ENCODE data around the gene MEX3A. TPM values are rescaled to one million over a fixed set of nuclear protein-coding genes. Genes with fewer than 3 reads are reported as not detected.
A peak's percentile ranks its signal among the peaks of the same experiment; 100 is the strongest.
"Not testable (repeated sequence)": the region's sequence is repeated elsewhere in the genome, so short reads cannot be mapped to it uniquely, and the experiment has no call there.

The MEX3A gene
- total RNA-seq, 1 experiment from 2014 or later: 1.1 TPM

DNA sequence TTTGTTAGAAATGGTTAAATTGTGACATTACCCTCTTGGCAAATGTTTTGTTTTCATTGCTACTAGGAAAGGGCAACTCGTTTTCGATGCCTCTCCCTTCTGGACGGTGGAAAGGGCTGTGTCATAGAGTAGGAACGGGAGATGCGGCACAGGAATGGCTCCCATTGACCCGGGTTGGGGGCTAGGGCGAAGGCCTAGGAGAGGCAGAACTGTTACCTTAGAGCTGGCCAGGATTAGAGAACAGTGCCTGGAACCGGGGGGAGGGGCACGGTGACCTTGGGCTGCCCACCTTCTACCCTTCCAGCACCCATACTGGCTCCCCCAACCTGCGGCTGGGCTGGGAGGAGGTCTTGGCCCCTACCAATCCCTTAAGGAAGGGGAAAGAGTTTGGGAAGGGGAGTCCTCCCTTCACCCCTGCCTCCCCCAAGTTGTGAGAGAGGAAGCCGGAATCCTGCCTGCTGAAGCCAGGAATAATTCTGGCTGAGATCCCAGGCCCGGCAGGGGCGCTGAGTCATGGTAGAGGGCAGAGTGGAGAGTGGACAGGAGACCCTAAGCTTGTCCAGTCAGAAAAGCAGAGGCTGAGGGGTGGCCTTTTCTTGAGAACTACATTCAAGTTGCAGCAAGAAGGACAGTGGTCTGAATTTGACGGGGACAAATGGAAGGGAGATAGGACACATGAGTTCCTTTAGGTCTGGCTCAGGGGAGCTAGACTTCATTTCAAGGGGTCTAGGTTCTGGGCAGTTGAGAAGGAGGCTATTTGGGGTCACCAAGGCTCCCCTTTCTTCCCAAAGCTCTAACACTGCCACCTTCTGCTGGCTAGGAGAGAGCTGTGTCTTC lies 40.5 kb upstream of the MEX3A start:
- Histone ChIP-seq H3K4me1 (replicated peaks) (peaks cover 100% of the 10 kb centered on the region), H3K9me3 (replicated peaks) (no peaks in the 10 kb centered on the region), H3K4me3 (no peak overlapping the region), H3K27me3 (replicated peaks) (no peaks in the 10 kb centered on the region), H3K36me3 (peaks cover 65% of the 10 kb centered on the region), H3K27ac (peak overlapping the region; percentile 96)
- DNase-seq (ENCODE audit: low read depth in 1 of 2, low spot score in 2 of 2): peak; percentile 90 to 92

DNA sequence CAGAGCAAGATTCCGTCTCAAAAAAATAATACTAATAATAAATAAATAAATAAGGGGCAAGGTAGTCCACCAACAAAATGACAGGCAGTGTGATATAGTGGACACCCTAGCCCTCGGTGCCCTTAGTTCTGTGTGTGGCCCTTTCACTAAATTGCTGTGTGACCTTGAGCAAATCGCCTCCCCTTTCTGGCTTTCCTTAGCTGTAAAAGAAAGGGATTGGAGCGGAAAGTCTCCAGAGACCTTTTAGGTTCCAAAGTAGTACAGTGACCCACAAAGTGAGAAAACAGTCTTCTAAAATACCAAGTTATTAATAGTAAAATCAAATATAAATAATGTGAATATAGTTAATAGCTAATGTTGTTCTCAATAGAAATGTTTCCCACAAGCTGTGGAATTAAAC lies 39.8 kb upstream of the MEX3A start:
- H3K4me3 ChIP-seq: no peak overlapping the region
- DNase-seq (ENCODE audit: low read depth in 1 of 2, low spot score in 2 of 2): no peak
- H3K36me3 ChIP-seq: peaks cover 69% of the 10 kb centered on the region
- H3K9me3 ChIP-seq (replicated peaks): no peaks in the 10 kb centered on the region
- H3K4me1 ChIP-seq (replicated peaks): peaks cover 100% of the 10 kb centered on the region
- H3K27ac ChIP-seq: peak overlapping the region; percentile 96
- H3K27me3 ChIP-seq (replicated peaks): no peaks in the 10 kb centered on the region

DNA sequence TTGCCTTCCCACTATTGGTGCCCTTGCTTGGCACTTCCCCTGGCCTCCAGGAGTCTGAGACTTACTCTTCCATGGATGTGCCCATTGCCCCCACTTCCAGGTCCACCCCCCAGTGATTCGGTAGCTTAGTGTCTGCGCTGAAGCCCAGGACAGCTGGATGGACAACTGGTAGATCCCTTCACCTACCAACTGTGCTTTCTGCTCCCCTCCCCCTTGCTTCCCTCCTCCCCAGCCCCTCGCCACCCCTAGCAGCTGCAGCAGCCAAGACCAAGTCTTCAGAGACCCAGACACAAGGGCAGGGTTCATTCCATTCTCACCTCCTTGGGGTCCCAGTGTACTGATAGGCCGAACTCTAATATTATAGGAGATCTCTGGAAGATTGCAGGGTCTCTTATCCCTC lies 39.2 kb upstream of the MEX3A start:
- Histone ChIP-seq H3K9me3 (replicated peaks) (no peaks in the 10 kb centered on the region), H3K4me3 (no peak overlapping the region), H3K4me1 (replicated peaks) (peaks cover 97% of the 10 kb centered on the region), H3K36me3 (peaks cover 70% of the 10 kb centered on the region), H3K27ac (no peak overlapping the region), H3K27me3 (replicated peaks) (no peaks in the 10 kb centered on the region)
- no peak for DNase-seq (ENCODE audit: low read depth in 1 of 2, low spot score in 2 of 2)

DNA sequence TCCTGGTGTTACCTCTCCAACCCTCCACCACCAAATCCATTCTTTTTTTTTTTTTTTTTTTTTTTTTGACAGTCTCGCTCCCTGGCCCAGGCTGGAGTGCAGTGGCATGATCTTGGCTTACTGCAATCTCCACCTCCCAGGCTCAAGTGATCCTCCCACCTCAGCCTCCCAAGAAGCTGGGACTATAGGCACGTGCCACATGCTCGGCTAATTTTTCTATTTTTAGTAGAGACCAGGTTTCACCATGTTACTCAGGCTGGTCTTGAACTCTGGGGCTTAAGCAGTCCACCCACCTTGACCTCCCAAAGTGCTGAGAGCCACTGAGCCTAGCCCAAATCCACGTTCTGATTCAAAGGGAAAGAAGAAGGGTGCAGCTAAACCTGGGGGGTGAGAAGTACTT lies 38.7 kb upstream of the MEX3A start:
- not testable (repeated sequence) for H3K9me3 ChIP-seq (replicated peaks); H3K27ac ChIP-seq; DNase-seq (ENCODE audit: low read depth in 1 of 2, low spot score in 2 of 2); H3K4me3 ChIP-seq; H3K27me3 ChIP-seq (replicated peaks)
- peaks cover 94% of the 10 kb centered on the region for H3K4me1 ChIP-seq (replicated peaks)
- H3K36me3 ChIP-seq: peaks cover 72% of the 10 kb centered on the region

DNA sequence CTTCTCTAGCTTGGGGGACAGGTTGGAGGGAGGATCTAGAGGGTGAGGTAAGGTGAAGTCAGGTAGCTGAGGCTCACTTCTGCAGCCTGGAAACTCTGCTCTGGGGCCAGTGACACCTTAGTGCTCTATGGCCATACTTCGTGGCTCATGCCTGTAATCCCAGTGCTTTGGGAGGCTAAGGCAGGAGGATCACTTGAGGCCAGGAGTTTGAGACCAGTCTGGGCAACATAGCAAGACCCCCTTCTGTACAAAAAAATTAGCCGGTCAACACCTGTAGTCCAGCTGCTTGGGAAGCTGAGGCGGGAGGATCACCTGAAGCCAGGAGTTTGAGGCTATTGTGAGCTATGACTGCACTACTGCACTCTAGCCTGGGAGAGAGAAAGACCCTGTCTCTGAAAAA lies 38.1 kb upstream of the MEX3A start:
- H3K4me1 ChIP-seq (replicated peaks): peaks cover 87% of the 10 kb centered on the region
- H3K4me3 ChIP-seq: no peak overlapping the region
- H3K27ac ChIP-seq: peak overlapping the region; percentile 42
- no peaks in the 10 kb centered on the region for H3K9me3 ChIP-seq (replicated peaks)
- DNase-seq (ENCODE audit: low read depth in 1 of 2, low spot score in 2 of 2): no peak
- H3K27me3 ChIP-seq (replicated peaks): no peaks in the 10 kb centered on the region
- peaks cover 76% of the 10 kb centered on the region for H3K36me3 ChIP-seq

DNA sequence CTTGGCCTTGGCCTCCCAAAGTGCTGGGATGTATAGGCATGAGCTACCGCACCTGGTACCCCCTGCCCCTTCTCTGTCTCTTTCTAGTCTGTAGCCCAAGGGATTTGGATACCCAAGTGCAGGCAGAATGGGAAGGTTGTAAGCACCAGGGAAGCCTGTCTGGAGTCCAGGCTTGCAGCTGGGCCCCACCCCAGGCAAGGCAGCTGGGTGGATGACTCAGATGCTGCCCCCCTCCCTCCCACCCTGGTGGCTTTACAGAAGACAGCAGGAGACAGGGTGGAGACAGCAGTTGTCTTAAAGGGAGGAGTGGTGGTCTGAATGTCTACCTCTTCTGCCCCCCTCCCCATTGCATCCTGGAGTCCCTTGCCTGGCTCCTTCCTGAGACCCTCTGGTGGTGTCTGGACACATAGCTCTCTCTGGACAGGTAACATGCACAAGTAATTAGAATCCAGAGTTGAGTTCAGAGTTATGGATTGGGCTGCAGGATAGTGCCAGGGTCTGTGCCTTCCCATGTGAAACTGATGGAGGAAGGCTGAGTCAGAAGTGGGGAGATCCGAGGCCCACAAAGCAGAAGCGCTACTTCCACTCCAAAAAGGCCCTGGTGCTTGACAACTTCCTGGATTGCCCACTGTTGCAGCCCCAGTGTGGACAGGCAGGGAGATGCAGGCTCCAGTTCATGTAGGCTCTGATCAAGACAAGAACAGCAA lies 37.4 kb upstream of the MEX3A start:
- peaks cover 76% of the 10 kb centered on the region for H3K36me3 ChIP-seq

DNA sequence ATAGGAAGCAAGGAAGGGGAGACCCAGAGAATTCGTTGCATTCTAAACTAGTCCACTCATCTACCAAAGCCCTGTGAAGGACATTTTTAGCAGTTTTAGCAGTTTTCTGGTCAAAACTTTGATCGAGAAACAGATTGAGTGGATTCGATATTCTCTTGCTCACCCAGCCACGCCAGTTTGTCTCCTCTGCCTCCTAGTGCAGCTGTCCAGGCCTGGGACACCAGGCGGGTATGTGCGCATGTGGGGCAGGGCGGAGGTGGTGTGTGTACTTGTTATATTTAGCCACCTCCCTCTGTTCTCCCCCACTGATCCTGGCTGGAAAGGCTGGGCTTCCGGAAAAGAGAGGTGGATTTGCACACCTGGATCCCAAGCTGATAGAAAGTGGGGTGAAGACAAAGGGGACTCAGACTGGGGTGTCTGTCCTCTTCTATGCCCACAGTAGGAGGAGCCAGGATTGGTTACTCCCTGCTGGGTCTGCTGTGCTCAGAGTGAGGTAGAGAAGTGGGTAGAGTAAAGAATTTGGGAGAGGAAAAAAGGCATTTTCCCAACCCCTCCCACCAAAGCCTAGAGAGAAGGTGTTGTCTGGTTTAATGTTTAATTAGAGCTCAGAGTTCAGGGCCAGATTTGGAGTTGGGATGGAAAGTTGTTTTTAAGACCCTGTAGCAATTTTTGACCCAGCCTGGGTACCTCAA lies 36.1 kb upstream of the MEX3A start:
- Histone ChIP-seq H3K9me3 (replicated peaks) (no peaks in the 10 kb centered on the region), H3K27ac (no peak overlapping the region), H3K27me3 (replicated peaks) (no peaks in the 10 kb centered on the region), H3K4me3 (no peak overlapping the region), H3K36me3 (peaks cover 72% of the 10 kb centered on the region), H3K4me1 (replicated peaks) (peaks cover 78% of the 10 kb centered on the region)
- DNase-seq (ENCODE audit: low read depth in 1 of 2, low spot score in 2 of 2): no peak

More for the DNA sequence above, 37.4 kb upstream of the MEX3A start:
- DNase-seq (ENCODE audit: low read depth in 1 of 2, low spot score in 2 of 2): peak; percentile 68 to 81
- peak overlapping the region; percentile 5; the same call in 1 of the 2 replicates for H3K4me3 ChIP-seq
- peaks cover 81% of the 10 kb centered on the region for H3K4me1 ChIP-seq (replicated peaks)
- peak overlapping the region; percentile 42 for H3K27ac ChIP-seq
- no peaks in the 10 kb centered on the region for H3K27me3 ChIP-seq (replicated peaks)
- H3K9me3 ChIP-seq (replicated peaks): no peaks in the 10 kb centered on the region

DNA sequence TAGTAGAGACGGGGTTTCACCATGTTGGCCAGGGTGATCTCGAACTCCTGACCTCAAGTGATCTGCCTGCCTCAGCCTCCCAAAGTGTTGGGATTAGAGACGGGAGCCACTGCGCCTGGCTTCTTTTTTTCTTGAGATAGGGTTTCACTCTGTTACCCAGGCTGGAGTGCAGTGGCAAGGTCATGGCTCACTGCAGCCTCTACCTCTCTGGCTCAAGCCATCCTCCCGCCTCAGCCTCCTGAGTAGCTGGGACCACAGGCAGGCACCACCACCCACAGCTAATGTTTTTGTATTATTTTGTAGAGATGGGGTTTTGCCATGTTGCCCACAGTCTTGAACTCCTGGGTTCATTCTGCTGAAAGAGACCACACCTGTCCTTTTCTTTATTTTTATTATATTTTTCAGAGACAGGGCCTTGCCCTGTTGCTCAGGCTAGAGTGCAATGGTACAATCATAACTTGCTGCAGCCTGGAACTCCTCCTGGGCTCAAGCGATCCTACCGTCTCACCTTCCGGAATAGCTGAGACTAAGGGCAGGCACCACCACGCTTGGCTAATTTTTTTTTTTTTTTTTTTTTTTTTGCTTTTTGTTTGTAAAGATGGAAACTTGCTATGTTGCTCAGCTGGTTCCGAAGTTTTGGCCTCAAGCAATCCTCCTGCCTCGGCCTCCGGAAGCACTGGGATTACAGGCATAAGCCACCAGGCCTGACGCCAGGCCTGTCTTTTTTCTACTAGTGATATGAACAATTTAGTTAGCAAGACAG lies 35.3 kb upstream of the MEX3A start:
- no peaks in the 10 kb centered on the region for H3K27me3 ChIP-seq (replicated peaks)
- peaks cover 67% of the 10 kb centered on the region for H3K36me3 ChIP-seq
- no peaks in the 10 kb centered on the region for H3K9me3 ChIP-seq (replicated peaks)
- peaks cover 78% of the 10 kb centered on the region for H3K4me1 ChIP-seq (replicated peaks)
- no peak overlapping the region for H3K27ac ChIP-seq
- H3K4me3 ChIP-seq: peak overlapping the region; percentile 95; the same call in 1 of the 2 replicates
- no peak for DNase-seq (ENCODE audit: low read depth in 1 of 2, low spot score in 2 of 2)

DNA sequence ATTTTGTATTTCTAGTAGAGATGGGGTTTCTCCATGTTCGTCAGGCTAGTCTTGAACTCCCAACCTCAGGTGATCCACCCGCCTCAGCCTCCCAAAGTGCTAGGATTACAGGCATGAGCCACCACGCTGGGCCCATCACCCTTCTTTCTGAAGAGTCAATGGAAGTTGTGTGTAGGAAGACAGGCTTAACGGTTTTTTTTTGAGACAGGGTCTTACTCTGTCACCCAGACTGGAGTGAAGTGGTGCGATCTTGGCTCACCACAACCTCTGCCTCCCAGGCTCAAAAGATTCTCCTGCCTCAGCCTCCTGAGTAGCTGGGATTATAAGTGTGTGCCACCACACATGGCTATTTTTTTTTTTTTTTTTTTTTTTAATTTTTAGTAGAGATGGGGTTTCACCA lies 34.5 kb upstream of the MEX3A start:
- H3K36me3 ChIP-seq: peaks cover 58% of the 10 kb centered on the region
- H3K27ac ChIP-seq: peak overlapping the region; percentile 92
- peaks cover 71% of the 10 kb centered on the region for H3K4me1 ChIP-seq (replicated peaks)
- H3K27me3 ChIP-seq (replicated peaks); H3K9me3 ChIP-seq (replicated peaks); DNase-seq (ENCODE audit: low read depth in 1 of 2, low spot score in 2 of 2): not testable (repeated sequence)
- H3K4me3 ChIP-seq: peak overlapping the region; percentile 95

DNA sequence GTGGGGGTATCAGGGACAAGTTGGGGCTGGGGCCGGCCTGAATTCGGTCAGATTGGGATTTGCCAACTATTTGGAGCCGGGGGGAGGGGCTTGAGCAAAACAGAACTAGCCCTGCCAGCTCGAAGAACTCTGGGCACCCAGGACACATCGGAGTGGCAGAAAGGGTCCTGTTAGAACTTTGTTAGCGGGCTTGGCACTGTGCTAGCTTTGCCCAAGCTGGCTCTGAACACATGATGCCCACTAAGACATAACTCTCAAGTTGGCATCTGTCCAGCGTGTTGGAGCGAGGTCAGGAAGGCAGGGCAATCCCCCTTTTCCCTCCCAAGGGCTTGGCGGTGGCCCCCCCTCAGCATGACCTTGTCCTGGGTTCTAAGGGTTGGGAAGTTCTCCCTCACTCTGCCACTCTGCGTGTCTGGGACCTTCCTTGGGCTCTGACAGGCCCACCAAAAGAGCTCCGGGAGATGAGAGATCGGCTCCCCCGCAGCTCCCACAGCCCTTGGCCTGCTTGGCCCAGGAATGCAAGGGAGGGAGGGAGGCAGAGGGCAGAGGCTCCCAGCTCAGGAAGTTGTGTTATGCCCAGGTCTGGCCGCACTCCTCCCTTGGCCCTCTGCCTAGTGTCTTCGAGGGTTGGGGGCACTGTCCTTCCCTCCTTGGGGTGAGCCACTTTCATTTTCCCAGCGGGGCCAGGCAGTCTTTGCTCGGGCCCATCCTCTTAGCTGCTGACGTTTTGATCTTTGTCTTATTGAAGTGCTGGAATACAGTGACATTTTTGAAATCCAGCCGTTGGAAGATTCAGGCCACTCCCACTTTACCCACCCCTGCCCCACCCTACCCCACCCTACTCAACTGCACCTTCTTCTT lies 33.5 kb upstream of the MEX3A start:
- peak; percentile 78 to 87 for DNase-seq (ENCODE audit: low read depth in 1 of 2, low spot score in 2 of 2)
- peaks cover 53% of the 10 kb centered on the region for H3K36me3 ChIP-seq
- peak overlapping the region; percentile 92 for H3K27ac ChIP-seq
- H3K9me3 ChIP-seq (replicated peaks): no peaks in the 10 kb centered on the region
- H3K27me3 ChIP-seq (replicated peaks): no peaks in the 10 kb centered on the region
- peak overlapping the region; percentile 95 for H3K4me3 ChIP-seq
- H3K4me1 ChIP-seq (replicated peaks): peaks cover 61% of the 10 kb centered on the region

DNA sequence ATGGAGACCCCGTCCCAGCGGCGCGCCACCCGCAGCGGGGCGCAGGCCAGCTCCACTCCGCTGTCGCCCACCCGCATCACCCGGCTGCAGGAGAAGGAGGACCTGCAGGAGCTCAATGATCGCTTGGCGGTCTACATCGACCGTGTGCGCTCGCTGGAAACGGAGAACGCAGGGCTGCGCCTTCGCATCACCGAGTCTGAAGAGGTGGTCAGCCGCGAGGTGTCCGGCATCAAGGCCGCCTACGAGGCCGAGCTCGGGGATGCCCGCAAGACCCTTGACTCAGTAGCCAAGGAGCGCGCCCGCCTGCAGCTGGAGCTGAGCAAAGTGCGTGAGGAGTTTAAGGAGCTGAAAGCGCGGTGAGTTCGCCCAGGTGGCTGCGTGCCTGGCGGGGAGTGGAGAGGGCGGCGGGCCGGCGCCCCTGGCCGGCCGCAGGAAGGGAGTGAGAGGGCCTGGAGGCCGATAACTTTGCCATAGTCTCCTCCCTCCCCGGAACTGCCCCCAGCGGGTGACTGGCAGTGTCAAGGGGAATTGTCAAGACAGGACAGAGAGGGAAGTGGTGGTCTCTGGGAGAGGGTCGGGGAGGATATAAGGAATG lies 32.8 kb upstream of the MEX3A start:
- peaks cover 54% of the 10 kb centered on the region for H3K4me1 ChIP-seq (replicated peaks)

More for the DNA sequence above, 32.8 kb upstream of the MEX3A start:
- peak overlapping the region; percentile 92 for H3K27ac ChIP-seq
- no peaks in the 10 kb centered on the region for H3K9me3 ChIP-seq (replicated peaks)
- peak overlapping the region; percentile 95 for H3K4me3 ChIP-seq
- H3K27me3 ChIP-seq (replicated peaks): no peaks in the 10 kb centered on the region
- peaks cover 45% of the 10 kb centered on the region for H3K36me3 ChIP-seq
- DNase-seq (ENCODE audit: low read depth in 1 of 2, low spot score in 2 of 2): no peak

All from SJSA1 (cell line).